ENCODE measurements around the gene PDE8B. TPM values are rescaled to one million over a fixed set of nuclear protein-coding genes. Genes with fewer than 3 reads are reported as not detected.

PDE8B gene
- total RNA-seq, 1 experiment from 2014 or later, result 0.07 TPM

DNA sequence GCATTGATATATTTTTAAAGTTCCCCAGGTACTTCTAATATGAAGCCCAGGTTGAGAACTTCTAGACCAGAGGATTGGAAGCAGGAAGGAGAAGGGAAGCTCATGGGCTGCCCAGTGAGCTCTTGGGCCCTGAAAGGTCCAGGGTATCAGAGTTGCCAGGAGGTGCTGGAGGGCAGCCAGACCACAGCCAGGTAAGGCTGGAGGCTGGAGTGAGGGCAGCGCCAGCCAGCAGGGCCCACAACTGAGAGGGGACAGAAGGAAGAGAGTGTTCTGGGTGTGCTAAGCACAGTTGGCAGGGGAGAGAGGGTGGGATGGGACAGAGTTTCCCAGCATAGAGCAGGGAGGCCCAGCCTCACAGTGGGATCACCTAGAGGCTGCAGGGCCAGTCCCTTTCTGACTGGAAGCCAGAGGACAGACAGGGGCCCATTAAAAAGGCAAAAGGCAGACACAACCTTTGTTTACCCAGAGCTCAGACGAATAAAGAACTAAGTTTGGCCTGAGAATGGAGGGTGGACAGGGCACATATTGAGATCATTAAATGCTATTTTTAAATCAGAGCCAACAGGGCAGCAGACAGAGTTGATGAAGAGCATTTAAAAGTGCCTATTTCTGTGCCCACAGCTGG is 94.9 kb downstream of the PDE8B start:
- Histone ChIP-seq H3K18ac (ENCODE audit: insufficient read length, low read depth, low read length) (no peak overlapping the region), H3K23ac (ENCODE audit: insufficient read length, low read depth, low read length) (no peak overlapping the region), H3K79me2 (ENCODE audit: insufficient read depth, low read length) (no peaks in the 10 kb centered on the region), H3T11ph (ENCODE audit: low read length) (no peak overlapping the region), H2AFZ (ENCODE audit: low read length) (no peak overlapping the region), H4K8ac (replicated peaks; ENCODE audit: insufficient read length, low read depth, low read length) (no peak overlapping the region), H2BK20ac (ENCODE audit: low read depth, low read length, poor library complexity, severe bottlenecking) (no peak overlapping the region), H2BK12ac (ENCODE audit: insufficient read length, low read depth, low read length) (no peak overlapping the region), H3K4ac (ENCODE audit: low read depth, low read length) (no peak overlapping the region), H3K27me3 (ENCODE audit: insufficient read depth, low read length) (peaks cover 5% of the 10 kb centered on the region; the same call in 1 of the 2 replicates), H3K9me3 (ENCODE audit: control insufficient read depth, low read depth, low read length) (no peaks in the 10 kb centered on the region), H3K56ac (ENCODE audit: insufficient read length, low read depth, low read length) (no peak overlapping the region), H2AK5ac (ENCODE audit: insufficient read length, low read length) (no peak overlapping the region), H3K4me1 (ENCODE audit: insufficient read depth, low read length) (no peaks in the 10 kb centered on the region; the same call in 1 of the 2 replicates), H4K91ac (ENCODE audit: insufficient read length, low read depth, low read length) (no peak overlapping the region), H2BK120ac (ENCODE audit: low read depth, low read length, poor library complexity, severe bottlenecking) (no peak overlapping the region), H3K14ac (ENCODE audit: insufficient read depth, low read length) (peak overlapping the region; percentile 38; the same call in 1 of the 2 replicates), H3K9ac (ENCODE audit: extremely low read depth, insufficient read length, low read length) (no peak overlapping the region), H2BK15ac (ENCODE audit: low read depth, low read length) (no peak overlapping the region), H2BK5ac (ENCODE audit: insufficient read length, low read length) (no peak overlapping the region), H3K4me2 (ENCODE audit: insufficient read depth, insufficient read length, low read length) (no peak overlapping the region), H4K20me1 (ENCODE audit: control insufficient read depth, insufficient read depth, insufficient read length) (peaks cover 2% of the 10 kb centered on the region), H3K27ac (ENCODE audit: insufficient read length, low read depth, low read length) (no peak overlapping the region), H4K5ac (ENCODE audit: insufficient read length, low read depth, low read length) (no peak overlapping the region), H3K23me2 (ENCODE audit: insufficient read length, low read depth, low read length, poor library complexity, severe bottlenecking) (no peaks in the 10 kb centered on the region), H3K79me1 (ENCODE audit: insufficient read depth, low read depth, low read length, poor library complexity, severe bottlenecking) (no peaks in the 10 kb centered on the region)
- Mint-ChIP-seq H3K27me3 (ENCODE audit: low read depth) (peaks cover 58% of the 10 kb centered on the region), H3K9me3 (no peaks in the 10 kb centered on the region), H3K36me3 (ENCODE audit: insufficient read depth in 1 of 3, low read depth in 3 of 3) (no peaks in the 10 kb centered on the region), H3K27ac (no peak overlapping the region), H3K4me1 (peaks cover 6 to 13% of the 10 kb centered on the region in 2 experiments), H3K4me3 (no peak overlapping the region)
- TF ChIP-seq, protein P1, sequence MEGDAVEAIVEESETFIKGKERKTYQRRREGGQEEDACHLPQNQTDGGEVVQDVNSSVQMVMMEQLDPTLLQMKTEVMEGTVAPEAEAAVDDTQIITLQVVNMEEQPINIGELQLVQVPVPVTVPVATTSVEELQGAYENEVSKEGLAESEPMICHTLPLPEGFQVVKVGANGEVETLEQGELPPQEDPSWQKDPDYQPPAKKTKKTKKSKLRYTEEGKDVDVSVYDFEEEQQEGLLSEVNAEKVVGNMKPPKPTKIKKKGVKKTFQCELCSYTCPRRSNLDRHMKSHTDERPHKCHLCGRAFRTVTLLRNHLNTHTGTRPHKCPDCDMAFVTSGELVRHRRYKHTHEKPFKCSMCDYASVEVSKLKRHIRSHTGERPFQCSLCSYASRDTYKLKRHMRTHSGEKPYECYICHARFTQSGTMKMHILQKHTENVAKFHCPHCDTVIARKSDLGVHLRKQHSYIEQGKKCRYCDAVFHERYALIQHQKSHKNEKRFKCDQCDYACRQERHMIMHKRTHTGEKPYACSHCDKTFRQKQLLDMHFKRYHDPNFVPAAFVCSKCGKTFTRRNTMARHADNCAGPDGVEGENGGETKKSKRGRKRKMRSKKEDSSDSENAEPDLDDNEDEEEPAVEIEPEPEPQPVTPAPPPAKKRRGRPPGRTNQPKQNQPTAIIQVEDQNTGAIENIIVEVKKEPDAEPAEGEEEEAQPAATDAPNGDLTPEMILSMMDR (conservative IDR thresholded peaks at IDR 0.05), result no peak
- no peak for DNase-seq
- WGBS (ENCODE audit: extremely low coverage, insufficient read length, low lambda C conversion rate), result no CpG with 5 or more reads among the region's 2 CpGs
